A673 (cell line): ENCODE measurements around the gene RAD21L1.

Experiments used
- CTCF ChIP-seq: fragments of 300-800, 200-600 bp; sonication (generic); conservative IDR thresholded peaks from 2 replicates; pipeline ENCODE4 v1.5.1; 2017; ENCODE audit warnings: low read depth, mild to moderate bottlenecking, antibody characterized with exemption, low read length, moderate library complexity, mixed read lengths
- EZH2 ChIP-seq: fragments of 200-600 bp; sonication (generic); IDR thresholded peaks from 2 replicates; pipeline ENCODE4 v1.6.1; 2017; ENCODE audit warnings: borderline replicate concordance, low read depth, mild to moderate bottlenecking, mixed read lengths, antibody characterized with exemption, low read length; ENCODE audit not compliant: poor library complexity, severe bottlenecking

- TF ChIP-seq CTCF (no peak), EZH2 (no peak)
Measured at GRCh38 chr20:1254254-1254653, 28.4 kb downstream of the RAD21L1 start.
